ENCODE measurements around the gene BEND6.

BEND6 gene

GRCh38 chr6:56940977-56941376 lies 13.9 kb upstream of the BEND6 start:
- DNase-seq (ENCODE audit: low spot score): no peak

DNA sequence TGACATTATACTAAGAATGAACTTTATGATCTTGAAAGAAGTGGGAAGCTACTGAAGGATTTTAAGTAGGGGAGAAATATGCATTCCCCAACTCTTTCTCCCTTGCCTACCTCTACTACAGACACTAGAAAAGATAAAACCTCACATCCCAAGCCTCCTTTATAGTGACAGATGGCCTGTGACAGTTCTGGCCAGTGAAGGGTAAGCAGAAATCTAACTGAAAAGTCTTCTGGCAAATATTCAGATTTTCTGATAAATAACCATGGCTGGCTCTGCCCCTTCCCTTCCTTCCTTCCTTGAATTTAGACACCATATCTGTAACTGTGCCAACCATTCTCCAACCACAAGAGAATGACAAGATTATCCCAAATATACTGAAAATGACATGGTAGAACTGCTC lies 10.2 kb upstream of the BEND6 start:
- no peak for DNase-seq (ENCODE audit: low spot score)

DNA sequence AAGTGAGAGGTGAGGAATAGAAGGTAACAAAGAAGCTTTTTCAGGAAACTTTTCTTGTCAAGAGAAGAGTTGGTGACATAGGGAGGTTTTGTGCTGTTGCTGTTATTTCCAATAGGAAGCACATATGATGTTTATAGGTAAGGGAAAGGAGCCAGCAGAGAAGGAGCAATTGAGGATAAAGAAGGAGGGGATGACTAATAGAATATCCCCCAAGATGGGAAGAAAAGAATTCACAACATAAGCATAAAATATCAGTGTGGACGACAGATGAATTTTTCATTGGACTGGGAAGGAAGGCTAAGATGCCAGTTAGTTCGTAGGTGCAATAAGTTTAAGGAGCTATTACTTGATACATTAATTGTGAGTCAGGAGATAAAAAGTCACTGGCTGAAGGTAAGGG lies 8.5 kb upstream of the BEND6 start:
- no peak for DNase-seq (ENCODE audit: low spot score)

DNA sequence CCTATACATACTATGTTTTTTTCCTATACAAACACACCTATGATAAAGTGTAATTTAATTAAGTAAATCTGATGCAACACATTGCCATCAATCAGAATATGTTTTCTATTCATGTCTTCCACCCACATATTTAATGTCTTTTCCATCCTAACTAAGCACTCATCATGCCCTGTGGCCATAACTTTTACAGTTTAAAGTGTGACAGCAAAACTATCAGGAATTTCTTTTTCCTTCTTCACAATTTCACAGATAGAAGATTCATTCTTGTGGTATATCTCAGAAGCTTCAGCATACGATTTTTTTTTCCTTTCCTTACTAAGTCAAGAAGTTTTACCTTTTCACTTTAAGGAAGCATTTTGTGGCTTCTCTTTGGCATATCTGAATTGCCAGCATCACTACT lies 7.0 kb upstream of the BEND6 start:
- no peak for DNase-seq (ENCODE audit: low spot score)

- no peak for DNase-seq (ENCODE audit: low spot score)
These were observed 5.6 kb upstream of the BEND6 start for GRCh38 chr6:56949265-56949664.

DNA sequence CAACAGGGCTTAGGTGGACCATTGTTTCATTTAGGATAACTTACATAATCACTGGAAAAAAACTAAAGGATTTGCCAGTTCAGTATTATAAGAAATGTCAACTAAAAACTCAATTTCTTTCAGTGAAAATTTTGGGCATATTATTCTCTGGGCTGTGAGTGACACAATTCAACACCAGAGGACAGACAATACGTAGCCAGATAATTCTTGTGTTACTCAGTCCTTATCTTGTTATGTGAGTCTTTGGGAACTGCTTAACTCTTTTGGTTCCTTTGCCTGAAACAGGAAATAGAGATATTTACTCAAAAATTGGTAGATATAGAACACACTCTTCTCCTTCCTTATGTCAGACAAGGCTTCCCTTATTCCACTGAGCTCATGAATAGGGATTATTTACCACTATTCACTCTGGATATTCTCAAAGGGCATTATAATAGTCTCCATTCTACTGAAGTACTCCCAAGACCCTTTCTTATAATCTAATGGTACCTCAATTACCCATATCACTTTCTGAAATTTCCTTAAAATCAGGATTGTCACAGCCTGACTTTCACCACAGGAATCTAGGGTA lies 4.9 kb upstream of the BEND6 start:
- DNase-seq (ENCODE audit: low spot score): peak; percentile 79

GRCh38 chr6:56951049-56951831 lies 3.7 kb upstream of the BEND6 start:
- no peak for DNase-seq (ENCODE audit: low spot score)

- no peak for DNase-seq (ENCODE audit: low spot score)
These were observed 1.1 kb upstream of the BEND6 start for GRCh38 chr6:56953597-56954402.

DNA sequence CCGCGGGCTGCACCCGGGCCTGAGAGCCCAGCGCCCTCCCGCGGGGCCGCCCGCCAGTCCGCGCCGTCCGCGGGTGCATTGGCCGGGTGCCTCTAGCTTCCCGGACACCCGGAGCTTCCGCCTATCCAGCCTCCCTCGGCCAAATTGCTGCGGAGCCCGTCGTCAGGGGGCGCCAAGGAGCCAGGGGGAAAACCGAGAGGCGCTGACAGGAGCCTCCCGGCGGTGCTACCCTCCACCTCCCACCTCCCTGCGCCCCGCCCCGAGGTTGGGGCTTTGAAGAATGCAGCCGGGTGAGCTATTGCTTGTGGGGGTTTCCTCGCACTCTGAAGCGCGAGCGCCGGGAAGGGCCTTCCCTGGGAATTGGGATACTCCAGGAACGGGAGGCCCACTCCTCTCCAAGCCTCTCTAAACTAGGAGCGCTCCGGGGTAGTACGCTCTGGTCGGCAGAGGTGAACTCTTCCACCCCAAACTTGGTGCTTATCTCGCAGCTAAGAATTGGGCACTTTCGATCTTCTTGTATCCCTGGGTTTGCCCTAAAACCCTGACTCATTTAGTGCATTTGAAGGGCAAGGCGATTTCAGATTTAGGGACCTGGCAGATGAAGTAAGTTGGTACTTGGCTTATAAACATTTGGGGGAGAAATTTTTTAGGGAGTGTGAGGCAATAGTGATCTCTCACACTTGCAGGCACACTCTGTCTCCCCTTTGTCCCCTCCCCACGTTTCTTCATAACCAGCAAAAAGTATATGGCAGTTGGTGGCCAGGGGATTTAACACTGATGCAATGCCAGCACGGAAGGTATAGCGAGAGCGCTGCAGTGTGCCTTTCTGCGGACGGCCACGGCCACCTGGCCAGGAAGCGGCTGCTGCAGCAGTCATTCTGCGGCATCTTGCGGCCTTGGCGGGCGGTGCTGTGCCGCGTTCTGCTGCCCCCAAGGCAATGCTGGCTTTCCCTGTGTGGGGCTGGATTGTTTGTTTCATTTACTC lies 556 bp downstream of the BEND6 start:
- peak; percentile 77 for DNase-seq (ENCODE audit: low spot score)

GRCh38 chr6:56956491-56956890 lies 1.6 kb downstream of the BEND6 start:
- no peak for DNase-seq (ENCODE audit: low spot score)

- no peak for DNase-seq (ENCODE audit: low spot score)
These were observed 2.9 kb downstream of the BEND6 start for GRCh38 chr6:56957856-56958255.

- no peak for DNase-seq (ENCODE audit: low spot score)
These were observed 3.6 kb downstream of the BEND6 start for GRCh38 chr6:56958481-56958880.

- DNase-seq (ENCODE audit: low spot score): no peak
These were observed 4.2 kb downstream of the BEND6 start for GRCh38 chr6:56959094-56959493.

DNA sequence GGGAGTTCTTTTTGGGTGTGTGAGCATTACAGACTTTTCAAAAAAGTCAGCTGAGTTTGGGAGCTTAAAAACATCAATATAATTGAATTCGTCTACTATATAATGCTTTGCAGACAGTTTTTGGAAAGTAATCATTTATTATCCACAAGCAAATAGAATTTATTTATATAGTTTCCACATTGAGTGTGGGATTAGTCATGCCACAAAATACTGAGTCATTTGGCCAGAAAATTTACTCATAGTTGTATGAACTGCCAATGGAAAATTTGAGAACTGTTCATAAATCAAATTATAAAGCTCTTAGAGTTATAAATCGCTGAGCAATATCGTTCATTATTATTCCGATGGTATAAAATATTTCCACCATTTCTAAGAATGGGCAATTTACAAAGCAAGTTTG lies 5.0 kb downstream of the BEND6 start:
- no peak for DNase-seq (ENCODE audit: low spot score)

DNA sequence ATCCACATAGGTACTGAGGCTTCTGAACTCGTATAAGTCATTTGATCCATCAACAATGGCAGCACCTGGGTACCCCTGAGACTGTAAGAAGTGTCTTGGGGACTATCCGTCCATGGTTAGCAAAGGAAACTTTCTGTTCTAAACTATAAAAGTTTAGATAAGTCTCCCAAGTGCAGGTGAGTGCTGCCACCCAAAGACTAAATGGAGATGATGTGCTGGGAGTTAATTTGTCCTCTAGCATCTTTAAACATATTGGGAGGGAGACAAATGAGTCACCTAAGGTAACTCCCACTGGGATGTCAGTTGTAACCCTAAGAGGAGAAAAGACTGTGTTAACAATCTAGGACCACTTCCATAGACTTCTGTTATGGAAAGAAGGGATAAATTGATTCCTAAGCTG lies 6.2 kb downstream of the BEND6 start:
- DNase-seq (ENCODE audit: low spot score): no peak

DNA sequence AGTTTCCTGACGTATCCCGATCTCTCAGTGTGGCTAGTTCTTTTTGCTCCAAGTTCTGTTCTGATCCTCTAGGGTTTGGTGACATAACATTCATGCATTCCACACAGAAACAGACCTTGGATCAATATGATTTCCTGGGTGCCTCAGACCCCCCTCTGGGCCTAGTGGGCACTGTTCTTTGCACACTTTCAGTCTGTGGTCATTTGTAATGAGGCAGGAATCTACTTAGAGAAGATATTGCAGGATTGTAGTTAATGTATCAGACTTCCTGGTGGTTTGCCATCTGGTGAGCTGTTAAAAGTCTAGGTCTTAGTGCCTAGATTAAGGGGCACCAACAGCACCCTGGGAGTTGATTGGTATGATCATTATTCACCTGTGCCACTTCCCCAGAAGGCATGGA lies 7.5 kb downstream of the BEND6 start:
- no peak for DNase-seq (ENCODE audit: low spot score)

DNA sequence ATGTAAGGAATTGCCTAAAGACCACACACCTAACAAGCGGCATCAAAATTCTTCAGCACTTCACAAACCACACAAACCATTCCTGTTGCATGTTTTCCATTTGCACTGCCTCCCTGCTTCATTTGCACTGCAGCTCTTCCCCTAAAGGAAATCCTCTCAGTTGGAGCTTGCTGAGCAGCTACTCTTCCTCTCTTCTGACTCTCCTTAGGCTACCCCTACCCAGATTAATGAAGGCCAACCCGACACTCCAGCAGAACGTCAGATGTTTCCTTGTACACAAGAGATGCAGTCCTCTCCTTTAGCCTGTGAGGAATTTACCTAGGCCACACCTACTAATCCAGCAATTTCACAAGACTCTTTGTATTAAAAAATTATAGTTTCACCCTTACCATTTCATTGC lies 8.1 kb downstream of the BEND6 start:
- no peak for DNase-seq (ENCODE audit: low spot score)

DNA sequence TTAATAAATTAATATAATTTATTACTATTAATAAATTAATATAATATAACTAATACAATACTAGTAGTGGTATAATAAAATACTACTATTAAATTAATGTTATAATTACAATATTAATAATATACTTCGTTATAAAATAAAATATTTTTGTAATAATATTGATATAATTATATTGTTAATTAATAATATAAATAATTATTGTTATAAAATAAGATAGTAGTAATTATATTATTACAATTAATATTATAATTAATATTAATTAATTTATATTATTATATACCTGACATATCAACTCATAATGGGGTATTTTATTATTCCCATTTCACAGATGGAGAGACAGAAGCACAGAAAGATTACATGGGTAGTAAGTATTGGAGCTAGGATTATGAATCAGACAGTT lies 8.9 kb downstream of the BEND6 start:
- DNase-seq (ENCODE audit: low spot score): no peak

DNA sequence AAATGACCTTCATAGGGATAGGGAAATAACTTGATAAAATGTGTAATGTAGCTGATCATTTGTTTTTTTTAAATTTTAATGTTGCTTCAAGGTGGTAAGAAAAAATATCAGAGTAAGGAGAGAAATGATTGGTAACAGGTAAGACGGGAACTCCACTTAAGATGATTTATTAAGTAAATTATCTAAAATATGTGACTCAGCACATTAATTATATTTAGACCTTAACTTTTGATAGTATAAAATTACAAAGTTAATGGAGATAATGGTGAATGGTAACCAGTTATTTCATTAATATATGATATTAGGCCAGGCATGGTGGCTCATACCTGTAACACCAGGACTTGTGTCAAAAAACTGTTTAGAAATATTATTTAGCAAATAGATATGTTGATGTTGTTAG lies 10.2 kb downstream of the BEND6 start:
- no peak for DNase-seq (ENCODE audit: low spot score)

- no peak for DNase-seq (ENCODE audit: low spot score)
These were observed 15.9 kb downstream of the BEND6 start for GRCh38 chr6:56970849-56971248.

DNA sequence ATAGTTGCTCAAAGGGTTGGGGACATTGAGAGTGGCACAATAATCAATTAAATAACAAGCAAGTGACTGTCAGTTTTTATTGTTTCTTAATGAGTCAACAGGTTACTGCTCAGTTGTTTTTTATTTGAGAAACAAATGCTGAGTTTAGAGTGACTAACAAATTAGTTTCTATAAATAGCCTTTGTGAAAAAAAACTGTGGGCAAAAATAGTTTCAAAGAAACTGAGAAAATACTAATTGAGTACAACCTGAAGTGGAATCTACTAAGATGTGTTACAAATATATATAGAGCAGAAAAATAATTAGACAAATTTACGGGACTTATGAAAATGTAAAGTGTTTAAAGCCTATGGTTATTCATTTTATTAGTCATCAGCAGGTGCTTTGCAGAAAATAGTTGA lies 22.3 kb downstream of the BEND6 start:
- no peak for DNase-seq (ENCODE audit: low spot score)

- no peak for DNase-seq (ENCODE audit: low spot score)
These were observed 23.6 kb downstream of the BEND6 start for GRCh38 chr6:56978530-56978929.
